PFSK-1 (cell line): Measurements from ENCODE around the gene FAM107A.

ENCODE experiments used
- FOXP2 ChIP-seq: optimal IDR thresholded peaks from 2 replicates; pipeline ENCODE3; 2011; ENCODE audit warnings: borderline replicate concordance, control low read depth, inconsistent platforms; ENCODE audit not compliant: insufficient read depth; ENCODE audit errors: extremely low read length, extremely low read depth
- POLR2AphosphoS5 ChIP-seq: IDR thresholded peaks from 2 replicates; pipeline ENCODE4 v1.6.1; 2012; ENCODE audit warnings: low read depth, mild to moderate bottlenecking, control low read depth, low read length, moderate library complexity
- SIN3A ChIP-seq: IDR thresholded peaks from 2 replicates; pipeline ENCODE4 v1.6.1; 2012; ENCODE audit warnings: mild to moderate bottlenecking, low read length, moderate library complexity, borderline replicate concordance; ENCODE audit not compliant: insufficient read depth
- TAF1 ChIP-seq: IDR thresholded peaks from 2 replicates; pipeline ENCODE4 v1.6.1; 2012; ENCODE audit warnings: low read length, control low read depth, borderline replicate concordance; ENCODE audit not compliant: insufficient read depth
- TF ChIP-seq, protein P1 (sequence below), 2 experiments: IDR thresholded peaks; 2 replicates each; pipeline versions ENCODE4 v1.6.1 to v1.8.0; 2011 to 2012; ENCODE audit warnings: low read depth in 2 of 2, low read length in 2 of 2, control low read depth in 1 of 2, inconsistent platforms in 1 of 2, mild to moderate bottlenecking in 1 of 2, moderate library complexity in 1 of 2; ENCODE audit not compliant: insufficient read depth in 1 of 2

The FAM107A gene

DNA sequence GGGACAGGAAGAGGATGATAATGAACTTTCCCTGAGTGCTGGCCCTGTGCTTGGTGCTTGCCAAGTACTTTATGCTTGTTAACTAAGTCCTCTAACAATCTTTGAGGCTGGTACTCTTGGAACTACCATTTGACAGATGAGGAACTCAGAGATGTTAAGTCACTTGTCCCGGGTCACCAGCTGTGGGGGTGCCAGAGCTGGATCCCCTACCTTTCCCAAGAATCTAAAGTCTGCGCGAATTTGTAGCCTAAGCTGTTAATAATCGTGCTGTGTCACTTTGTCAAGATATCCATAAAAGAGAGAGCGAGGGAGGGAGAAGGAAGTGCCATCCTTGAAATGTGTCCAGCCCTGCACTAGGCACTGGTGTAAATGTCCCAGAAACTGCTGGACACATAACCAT lies 21.2 kb downstream of the FAM107A start:
- TF ChIP-seq FOXP2 (no peak), SIN3A (no peak), TAF1 (no peak), POLR2AphosphoS5 (no peak)
- TF ChIP-seq, protein P1, sequence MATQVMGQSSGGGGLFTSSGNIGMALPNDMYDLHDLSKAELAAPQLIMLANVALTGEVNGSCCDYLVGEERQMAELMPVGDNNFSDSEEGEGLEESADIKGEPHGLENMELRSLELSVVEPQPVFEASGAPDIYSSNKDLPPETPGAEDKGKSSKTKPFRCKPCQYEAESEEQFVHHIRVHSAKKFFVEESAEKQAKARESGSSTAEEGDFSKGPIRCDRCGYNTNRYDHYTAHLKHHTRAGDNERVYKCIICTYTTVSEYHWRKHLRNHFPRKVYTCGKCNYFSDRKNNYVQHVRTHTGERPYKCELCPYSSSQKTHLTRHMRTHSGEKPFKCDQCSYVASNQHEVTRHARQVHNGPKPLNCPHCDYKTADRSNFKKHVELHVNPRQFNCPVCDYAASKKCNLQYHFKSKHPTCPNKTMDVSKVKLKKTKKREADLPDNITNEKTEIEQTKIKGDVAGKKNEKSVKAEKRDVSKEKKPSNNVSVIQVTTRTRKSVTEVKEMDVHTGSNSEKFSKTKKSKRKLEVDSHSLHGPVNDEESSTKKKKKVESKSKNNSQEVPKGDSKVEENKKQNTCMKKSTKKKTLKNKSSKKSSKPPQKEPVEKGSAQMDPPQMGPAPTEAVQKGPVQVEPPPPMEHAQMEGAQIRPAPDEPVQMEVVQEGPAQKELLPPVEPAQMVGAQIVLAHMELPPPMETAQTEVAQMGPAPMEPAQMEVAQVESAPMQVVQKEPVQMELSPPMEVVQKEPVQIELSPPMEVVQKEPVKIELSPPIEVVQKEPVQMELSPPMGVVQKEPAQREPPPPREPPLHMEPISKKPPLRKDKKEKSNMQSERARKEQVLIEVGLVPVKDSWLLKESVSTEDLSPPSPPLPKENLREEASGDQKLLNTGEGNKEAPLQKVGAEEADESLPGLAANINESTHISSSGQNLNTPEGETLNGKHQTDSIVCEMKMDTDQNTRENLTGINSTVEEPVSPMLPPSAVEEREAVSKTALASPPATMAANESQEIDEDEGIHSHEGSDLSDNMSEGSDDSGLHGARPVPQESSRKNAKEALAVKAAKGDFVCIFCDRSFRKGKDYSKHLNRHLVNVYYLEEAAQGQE (IDR thresholded peaks at IDR 0.05; ENCODE audit: insufficient read depth in 1 of 2, low read depth in 2 of 2, low read length in 2 of 2) = no peak

GRCh38 chr3:58555203-58555602 lies 22.0 kb downstream of the FAM107A start:
- TF ChIP-seq TAF1 = no peak

DNA sequence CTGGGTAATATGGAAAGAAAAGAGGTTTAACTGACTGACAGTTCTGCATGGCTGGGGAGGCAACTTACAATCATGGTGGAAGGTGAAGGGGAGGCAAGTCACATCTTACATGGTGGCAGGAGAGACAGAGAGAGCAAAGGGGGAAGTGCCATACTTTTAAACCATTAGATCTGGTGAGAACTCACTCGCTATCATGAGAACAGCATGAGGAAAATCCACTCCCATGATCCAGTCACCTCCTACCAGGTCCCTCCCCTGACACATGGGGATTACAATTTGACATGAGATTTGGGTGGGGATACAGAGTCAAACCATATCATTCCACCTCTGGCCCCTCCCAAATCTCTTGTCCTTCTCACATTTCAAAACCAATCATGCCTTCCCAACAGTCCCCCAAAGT lies 24.2 kb downstream of the FAM107A start:
- TF ChIP-seq POLR2AphosphoS5 (no peak), TAF1 (no peak), FOXP2 (no peak), SIN3A (no peak)
- TF ChIP-seq, protein P1 (IDR thresholded peaks at IDR 0.05; ENCODE audit: insufficient read depth in 1 of 2, low read depth in 2 of 2, low read length in 2 of 2) = no peak

DNA sequence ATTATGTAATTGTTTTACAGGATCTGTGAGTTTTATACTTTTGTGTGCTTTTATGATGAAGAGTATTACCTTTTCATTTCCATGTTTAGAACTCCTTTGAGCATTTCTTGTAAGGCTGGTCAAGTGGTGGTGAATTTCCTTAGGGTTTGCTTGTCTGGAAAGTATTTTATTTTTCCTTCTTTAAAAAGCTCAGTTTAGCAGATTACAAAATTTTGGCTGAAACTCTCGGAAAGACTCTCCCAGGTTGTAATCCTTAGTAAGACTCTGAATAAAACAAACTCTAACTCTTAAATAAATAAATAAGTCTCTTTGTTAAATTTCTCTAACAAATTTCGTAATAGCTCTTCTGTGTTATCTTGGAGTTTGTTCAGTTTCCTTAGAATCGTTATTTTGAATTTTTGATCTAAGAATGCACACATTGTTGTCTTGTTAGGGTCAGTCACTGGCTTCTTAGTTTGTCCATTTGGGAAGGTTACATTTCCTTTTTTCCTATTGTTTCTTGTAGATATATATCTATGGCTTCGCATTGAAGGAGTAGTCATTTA lies 25.5 kb downstream of the FAM107A start:
- TF ChIP-seq POLR2AphosphoS5 = no peak
- TF ChIP-seq, protein P1 (IDR thresholded peaks at IDR 0.05; ENCODE audit: insufficient read depth in 1 of 2, low read depth in 2 of 2, low read length in 2 of 2) = no peak
- TF ChIP-seq FOXP2 = no peak
- TF ChIP-seq TAF1 = no peak
- no peak for TF ChIP-seq SIN3A

- TF ChIP-seq FOXP2 (no peak), TAF1 (no peak), POLR2AphosphoS5 (no peak), SIN3A (no peak)
- TF ChIP-seq, protein P1 (IDR thresholded peaks at IDR 0.05; ENCODE audit: insufficient read depth in 1 of 2, low read depth in 2 of 2, low read length in 2 of 2) = no peak
Measured at GRCh38 chr3:58544541-58544940, 32.6 kb downstream of the FAM107A start.
